ENCODE data around the gene ERC1. TPM values are rescaled to one million over a fixed set of nuclear protein-coding genes. Genes with fewer than 3 reads are reported as not detected.

The ERC1 gene
- total and polyA plus RNA-seq, 9 of the 15 experiments (the other 6 are each of a cell fraction or from before 2014, with no cell fraction given), result 0.74 to 11.8 (median 4.8) TPM

DNA sequence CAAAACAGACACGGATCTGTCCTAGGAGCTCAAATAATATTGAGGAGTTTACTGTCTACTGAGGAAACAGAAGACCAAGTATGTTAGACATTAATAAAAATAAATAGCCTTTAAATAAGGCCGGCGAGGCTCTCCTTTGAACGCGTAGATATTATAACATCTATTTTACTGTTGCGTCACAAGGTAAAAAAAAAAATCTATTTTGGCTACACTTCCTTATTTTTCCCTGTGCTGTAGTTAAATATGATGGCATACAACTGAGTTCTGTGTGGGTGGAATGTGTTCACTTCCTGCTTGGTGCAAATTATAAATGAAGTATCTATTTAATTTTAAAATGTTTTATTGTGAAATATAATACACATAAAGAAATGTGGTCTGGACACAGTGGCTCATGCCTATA lies 24.3 kb upstream of the ERC1 start:
- ATAC-seq (no peak), DNase-seq (ENCODE audit: extremely low read depth in 1 of 4, low spot score in 3 of 4) (no peak), FAIRE-seq (no peak)
- Histone ChIP-seq H3K4me1 (replicated peaks in 1 of 2; ENCODE audit: control insufficient read depth in 2 of 2, insufficient read depth in 2 of 2, low read length in 2 of 2) (no peaks in the 10 kb centered on the region; a peak in 1 of 5 replicates), H3K4me2 (ENCODE audit: insufficient read depth, low read length) (no peak overlapping the region), H3K27ac (ENCODE audit: extremely low read depth, low read depth, low read length) (no peak overlapping the region), H3K9ac (ENCODE audit: insufficient read depth in 1 of 2, low read depth in 2 of 2, low read length in 2 of 2) (no peak overlapping the region), H3K4me3 (no peak overlapping the region), H3K79me2 (ENCODE audit: control insufficient read depth, insufficient read depth, low read length) (no peaks in the 10 kb centered on the region), H3K9me1 (ENCODE audit: control insufficient read depth, insufficient read depth, low read length) (no peaks in the 10 kb centered on the region), H2AFZ (ENCODE audit: low read depth, low read length) (no peak overlapping the region), H4K20me1 (replicated peaks; ENCODE audit: control insufficient read depth, insufficient read depth, low read length) (no peaks in the 10 kb centered on the region), H3K9me3 (replicated peaks; ENCODE audit: control insufficient read depth, insufficient read depth, low read depth, low read length) (no peaks in the 10 kb centered on the region), H3K27me3 (ENCODE audit: control insufficient read depth in 2 of 2, insufficient read depth in 2 of 2, low read length in 2 of 2) (no peaks in the 10 kb centered on the region), H3K36me3 (ENCODE audit: control insufficient read depth, insufficient read depth, low read length) (no peaks in the 10 kb centered on the region)
- CTCF ChIA-PET (ENCODE audit: low intra/inter-chr PET ratio), result no interaction called here
- POLR2A ChIA-PET, result no interaction called here
- in situ Hi-C loops (cut with MboI) (no loop called here), intact Hi-C loops (cut with micrococcal nuclease) (no loop called here)
- TF ChIP-seq SMC3 (conservative IDR thresholded peaks at IDR 0.05; ENCODE audit: insufficient read depth, low read depth, low read length), result no peak
- TF ChIP-seq BRD9 (IDR thresholded peaks at IDR 0.05; ENCODE audit: low read depth, partially characterized antibody), result no peak
- peak; percentile 26; the same call in 1 of the 2 replicates for TF ChIP-seq CEBPB (tag; IDR thresholded peaks at IDR 0.05)
- no peak for TF ChIP-seq POLR2AphosphoS5 (IDR thresholded peaks at IDR 0.05; ENCODE audit: control insufficient read depth, insufficient read depth, low read depth, low read length)
- TF ChIP-seq ZNF778 (CRISPR knock-in tag; IDR thresholded peaks at IDR 0.05), result no peak
- no TSS peak for BruUV-seq (replicated peaks)
- 88% methylated on average over 6 of the region's 6 CpGs for WGBS (ENCODE audit: insufficient coverage, low coverage, missing lambda C conversion rate)

DNA sequence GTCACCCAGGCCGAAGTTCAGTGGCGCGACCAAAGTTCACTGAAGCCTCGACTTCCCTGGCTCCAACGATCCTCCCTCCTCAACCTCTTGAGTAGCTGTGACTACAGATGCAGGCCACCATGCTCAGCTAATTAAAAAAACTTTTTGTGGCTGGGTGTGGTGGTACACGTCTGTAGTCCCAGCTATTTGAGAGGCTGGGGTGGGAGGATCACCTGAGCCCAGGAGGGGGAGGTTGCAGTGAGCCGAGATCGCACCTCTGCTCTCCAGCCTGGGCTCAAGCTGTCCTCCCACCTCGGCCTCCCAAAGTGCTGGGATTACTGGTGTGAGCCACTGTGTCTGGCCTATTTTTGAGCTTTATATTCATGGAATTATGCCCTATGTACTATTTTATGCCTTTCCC lies 23.4 kb upstream of the ERC1 start:
- H3K9ac ChIP-seq (ENCODE audit: insufficient read depth in 1 of 2, low read depth in 2 of 2, low read length in 2 of 2), result no peak overlapping the region
- no peaks in the 10 kb centered on the region for H3K9me1 ChIP-seq (ENCODE audit: control insufficient read depth, insufficient read depth, low read length)
- H3K79me2 ChIP-seq (ENCODE audit: control insufficient read depth, insufficient read depth, low read length), result no peaks in the 10 kb centered on the region
- no peaks in the 10 kb centered on the region; a peak in 1 of 5 replicates for H3K4me1 ChIP-seq (replicated peaks in 1 of 2; ENCODE audit: control insufficient read depth in 2 of 2, insufficient read depth in 2 of 2, low read length in 2 of 2)
- no peak for ATAC-seq
- in situ Hi-C loops (cut with MboI), result no loop called here
- no peak for FAIRE-seq
- no peaks in the 10 kb centered on the region for H3K27me3 ChIP-seq (ENCODE audit: control insufficient read depth in 2 of 2, insufficient read depth in 2 of 2, low read length in 2 of 2)
- 55% methylated on average over 9 of the region's 9 CpGs for WGBS (ENCODE audit: insufficient coverage, low coverage, missing lambda C conversion rate)
- POLR2A ChIA-PET, result interaction anchor here (1.5 kb wide), 2 partner anchors 8 to 14 kb away, joined by 3 to 4 read pairs; no protein-coding TSS in a partner anchor
- BruUV-seq (replicated peaks), result no TSS peak
- H3K9me3 ChIP-seq (replicated peaks; ENCODE audit: control insufficient read depth, insufficient read depth, low read depth, low read length), result no peaks in the 10 kb centered on the region
- H4K20me1 ChIP-seq (replicated peaks; ENCODE audit: control insufficient read depth, insufficient read depth, low read length), result no peaks in the 10 kb centered on the region
- no peak overlapping the region for H3K27ac ChIP-seq (ENCODE audit: extremely low read depth, low read depth, low read length)
- no peak overlapping the region for H3K4me2 ChIP-seq (ENCODE audit: insufficient read depth, low read length)
- H2AFZ ChIP-seq (ENCODE audit: low read depth, low read length), result no peak overlapping the region
- no peak for DNase-seq (ENCODE audit: extremely low read depth in 1 of 4, low spot score in 3 of 4)
- CTCF ChIA-PET (ENCODE audit: low intra/inter-chr PET ratio), result no interaction called here
- intact Hi-C loops (cut with micrococcal nuclease), result no loop called here
- no peak overlapping the region for H3K4me3 ChIP-seq
- no peaks in the 10 kb centered on the region for H3K36me3 ChIP-seq (ENCODE audit: control insufficient read depth, insufficient read depth, low read length)
- TF ChIP-seq, protein P1, sequence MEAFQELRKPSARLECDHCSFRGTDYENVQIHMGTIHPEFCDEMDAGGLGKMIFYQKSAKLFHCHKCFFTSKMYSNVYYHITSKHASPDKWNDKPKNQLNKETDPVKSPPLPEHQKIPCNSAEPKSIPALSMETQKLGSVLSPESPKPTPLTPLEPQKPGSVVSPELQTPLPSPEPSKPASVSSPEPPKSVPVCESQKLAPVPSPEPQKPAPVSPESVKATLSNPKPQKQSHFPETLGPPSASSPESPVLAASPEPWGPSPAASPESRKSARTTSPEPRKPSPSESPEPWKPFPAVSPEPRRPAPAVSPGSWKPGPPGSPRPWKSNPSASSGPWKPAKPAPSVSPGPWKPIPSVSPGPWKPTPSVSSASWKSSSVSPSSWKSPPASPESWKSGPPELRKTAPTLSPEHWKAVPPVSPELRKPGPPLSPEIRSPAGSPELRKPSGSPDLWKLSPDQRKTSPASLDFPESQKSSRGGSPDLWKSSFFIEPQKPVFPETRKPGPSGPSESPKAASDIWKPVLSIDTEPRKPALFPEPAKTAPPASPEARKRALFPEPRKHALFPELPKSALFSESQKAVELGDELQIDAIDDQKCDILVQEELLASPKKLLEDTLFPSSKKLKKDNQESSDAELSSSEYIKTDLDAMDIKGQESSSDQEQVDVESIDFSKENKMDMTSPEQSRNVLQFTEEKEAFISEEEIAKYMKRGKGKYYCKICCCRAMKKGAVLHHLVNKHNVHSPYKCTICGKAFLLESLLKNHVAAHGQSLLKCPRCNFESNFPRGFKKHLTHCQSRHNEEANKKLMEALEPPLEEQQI (IDR thresholded peaks at IDR 0.05), result no peak
- TF ChIP-seq ZNF347 (CRISPR knock-in tag; IDR thresholded peaks at IDR 0.05; ENCODE audit: low read depth) (no peak), ZFX (CRISPR knock-in tag; IDR thresholded peaks at IDR 0.05) (no peak), CHD2 (IDR thresholded peaks at IDR 0.05; ENCODE audit: low read depth, low read length) (no peak), SP2 (IDR thresholded peaks at IDR 0.05; ENCODE audit: extremely low read depth, low read depth, low read length, poor library complexity, severe bottlenecking) (no peak), PHTF2 (CRISPR knock-in tag; IDR thresholded peaks at IDR 0.05) (no peak)
- TF ChIP-seq, protein P2, sequence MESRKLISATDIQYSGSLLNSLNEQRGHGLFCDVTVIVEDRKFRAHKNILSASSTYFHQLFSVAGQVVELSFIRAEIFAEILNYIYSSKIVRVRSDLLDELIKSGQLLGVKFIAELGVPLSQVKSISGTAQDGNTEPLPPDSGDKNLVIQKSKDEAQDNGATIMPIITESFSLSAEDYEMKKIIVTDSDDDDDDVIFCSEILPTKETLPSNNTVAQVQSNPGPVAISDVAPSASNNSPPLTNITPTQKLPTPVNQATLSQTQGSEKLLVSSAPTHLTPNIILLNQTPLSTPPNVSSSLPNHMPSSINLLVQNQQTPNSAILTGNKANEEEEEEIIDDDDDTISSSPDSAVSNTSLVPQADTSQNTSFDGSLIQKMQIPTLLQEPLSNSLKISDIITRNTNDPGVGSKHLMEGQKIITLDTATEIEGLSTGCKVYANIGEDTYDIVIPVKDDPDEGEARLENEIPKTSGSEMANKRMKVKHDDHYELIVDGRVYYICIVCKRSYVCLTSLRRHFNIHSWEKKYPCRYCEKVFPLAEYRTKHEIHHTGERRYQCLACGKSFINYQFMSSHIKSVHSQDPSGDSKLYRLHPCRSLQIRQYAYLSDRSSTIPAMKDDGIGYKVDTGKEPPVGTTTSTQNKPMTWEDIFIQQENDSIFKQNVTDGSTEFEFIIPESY (CRISPR knock-in tag; IDR thresholded peaks at IDR 0.05), result no peak

Measured in K562 (cell line).